NB4 (cell line): ENCODE data around the gene GNAT1.

Experiments
- POLR2A ChIP-seq: IDR thresholded peaks from 2 replicates; pipeline ENCODE4 v1.6.1; 2011; ENCODE audit warnings: mild to moderate bottlenecking; ENCODE audit not compliant: insufficient read length; ENCODE audit errors: extremely low read depth
- TF ChIP-seq, protein P1 (sequence below): IDR thresholded peaks from one replicate; pipeline ENCODE4 v1.5.1; 2012; ENCODE audit warnings: low read depth, low read length
- TF ChIP-seq, protein P2 (sequence below): IDR thresholded peaks from 2 replicates; pipeline ENCODE4 v1.6.1; 2011; ENCODE audit warnings: low read depth, low read length

DNA sequence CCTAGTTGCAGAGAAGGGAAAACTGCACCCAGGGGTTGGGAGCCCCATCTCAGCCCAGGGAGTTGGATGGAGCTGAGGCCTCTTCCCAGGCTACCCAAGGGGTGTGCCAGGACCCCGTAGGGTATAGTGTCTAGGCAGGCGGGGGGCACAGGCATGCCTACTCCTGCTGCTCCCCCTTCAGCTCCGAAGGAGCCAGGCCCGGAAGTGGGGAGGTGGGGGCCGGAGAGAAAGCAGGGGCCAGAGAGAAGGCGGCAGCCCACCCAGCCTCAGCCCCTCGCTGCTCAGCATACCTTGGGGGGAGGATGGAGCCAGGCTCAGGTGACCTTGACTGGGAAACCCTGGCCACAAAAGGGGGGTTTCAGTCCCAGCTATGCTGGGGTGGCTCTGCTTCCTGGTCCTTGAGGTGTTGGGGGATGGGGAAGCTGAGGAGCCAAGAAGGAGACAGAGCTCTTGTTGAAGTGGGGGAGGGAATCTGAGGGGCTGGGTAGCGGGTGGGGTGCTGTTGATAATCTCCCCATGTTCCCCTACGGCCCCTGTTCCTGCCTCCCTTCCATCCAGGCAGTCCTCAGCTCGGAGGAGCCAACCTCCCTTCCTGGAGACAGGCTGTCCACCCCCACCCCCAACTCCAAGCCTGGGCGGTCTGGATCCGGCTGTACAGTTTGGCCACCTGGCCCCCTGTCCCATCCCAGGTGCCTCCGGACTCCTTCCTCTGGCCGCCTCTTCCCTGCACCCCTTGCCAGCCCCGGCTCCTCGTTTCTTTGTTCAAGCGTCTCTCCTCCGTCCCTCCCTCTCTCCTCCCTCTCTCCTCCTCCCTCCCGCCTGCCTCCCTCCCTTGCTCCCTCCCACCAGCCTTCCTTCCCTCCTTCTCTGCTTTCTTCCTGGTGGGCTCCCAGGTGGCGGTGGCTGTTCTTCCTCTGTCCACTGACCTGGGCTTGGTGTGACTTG, 34.6 kb upstream of the GNAT1 start:
- TF ChIP-seq, protein P1, sequence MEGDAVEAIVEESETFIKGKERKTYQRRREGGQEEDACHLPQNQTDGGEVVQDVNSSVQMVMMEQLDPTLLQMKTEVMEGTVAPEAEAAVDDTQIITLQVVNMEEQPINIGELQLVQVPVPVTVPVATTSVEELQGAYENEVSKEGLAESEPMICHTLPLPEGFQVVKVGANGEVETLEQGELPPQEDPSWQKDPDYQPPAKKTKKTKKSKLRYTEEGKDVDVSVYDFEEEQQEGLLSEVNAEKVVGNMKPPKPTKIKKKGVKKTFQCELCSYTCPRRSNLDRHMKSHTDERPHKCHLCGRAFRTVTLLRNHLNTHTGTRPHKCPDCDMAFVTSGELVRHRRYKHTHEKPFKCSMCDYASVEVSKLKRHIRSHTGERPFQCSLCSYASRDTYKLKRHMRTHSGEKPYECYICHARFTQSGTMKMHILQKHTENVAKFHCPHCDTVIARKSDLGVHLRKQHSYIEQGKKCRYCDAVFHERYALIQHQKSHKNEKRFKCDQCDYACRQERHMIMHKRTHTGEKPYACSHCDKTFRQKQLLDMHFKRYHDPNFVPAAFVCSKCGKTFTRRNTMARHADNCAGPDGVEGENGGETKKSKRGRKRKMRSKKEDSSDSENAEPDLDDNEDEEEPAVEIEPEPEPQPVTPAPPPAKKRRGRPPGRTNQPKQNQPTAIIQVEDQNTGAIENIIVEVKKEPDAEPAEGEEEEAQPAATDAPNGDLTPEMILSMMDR: no peak
- TF ChIP-seq POLR2A: no peak
- TF ChIP-seq, protein P2, sequence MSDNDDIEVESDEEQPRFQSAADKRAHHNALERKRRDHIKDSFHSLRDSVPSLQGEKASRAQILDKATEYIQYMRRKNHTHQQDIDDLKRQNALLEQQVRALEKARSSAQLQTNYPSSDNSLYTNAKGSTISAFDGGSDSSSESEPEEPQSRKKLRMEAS: no peak
